Effector memory CD8-positive, alpha-beta T cell (primary cell): ENCODE measurements around the gene RHOBTB3.

Source experiments
- ATAC-seq: fragments of 150-1000 bp; cut with Tn5 transposase; replicated peaks from 2 replicates; pipeline ENCODE4 v1.10.0; 2021; ENCODE audit warnings: mild to moderate bottlenecking, moderate library complexity
- DNase-seq, 3 experiments: peaks; one replicate each; pipeline ENCODE4 v3.0.0; 2021
- H3K27ac Mint-ChIP-seq, 2 donors: one replicate each; pipeline ENCODE4 v1.8.0; 2022; ENCODE audit warnings: mild to moderate bottlenecking in 2 of 2, mixed read lengths in 2 of 2, moderate library complexity in 2 of 2
- H3K27me3 Mint-ChIP-seq, 2 donors: one replicate each; pipeline ENCODE4 v1.8.0; 2022; ENCODE audit warnings: mixed read lengths in 2 of 2
- H3K36me3 Mint-ChIP-seq: one replicate; pipeline ENCODE4 v1.8.0; 2022; ENCODE audit warnings: mild to moderate bottlenecking, moderate library complexity, mixed read lengths; ENCODE audit not compliant: insufficient read depth
- H3K4me1 Mint-ChIP-seq, 2 donors: one replicate each; pipeline ENCODE4 v1.8.0; 2022; ENCODE audit warnings: low read depth in 2 of 2, mixed read lengths in 2 of 2
- H3K4me3 Mint-ChIP-seq, 2 donors: one replicate each; pipeline ENCODE4 v1.8.0; 2022; ENCODE audit warnings: mild to moderate bottlenecking in 2 of 2, mixed read lengths in 2 of 2, moderate library complexity in 2 of 2
- H3K9me3 Mint-ChIP-seq, 2 donors: one replicate each; pipeline ENCODE4 v1.8.0; 2022; ENCODE audit warnings: mixed read lengths in 2 of 2

The RHOBTB3 gene

DNA sequence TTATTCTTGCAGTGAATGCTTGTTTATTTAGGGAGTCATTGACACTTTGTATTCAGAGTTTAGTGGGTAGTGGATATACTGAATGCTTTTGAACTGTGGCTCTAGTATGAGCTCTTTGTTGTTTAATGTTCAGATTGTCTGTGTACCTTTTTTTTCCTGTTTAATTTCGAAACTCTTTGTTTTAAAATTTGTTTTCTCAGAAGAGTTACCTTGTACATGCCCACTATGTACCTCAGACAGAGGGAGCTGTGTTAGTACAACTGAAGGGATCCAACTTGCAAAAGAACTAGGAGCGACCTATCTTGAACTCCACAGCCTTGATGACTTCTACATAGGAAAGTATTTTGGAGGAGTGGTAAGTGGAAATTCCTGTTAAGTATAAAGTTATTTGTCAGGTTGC, 17.0 kb downstream of the RHOBTB3 start:
- Mint-ChIP-seq H3K27ac (no peak overlapping the region), H3K27me3 (peaks cover 0 to 17% of the 10 kb centered on the region in 2 donors), H3K4me3 (no peak overlapping the region), H3K9me3 (no peaks in the 10 kb centered on the region), H3K36me3 (peaks cover 3% of the 10 kb centered on the region), H3K4me1 (no peaks in the 10 kb centered on the region)
- no peak for ATAC-seq
- DNase-seq = no peak

DNA sequence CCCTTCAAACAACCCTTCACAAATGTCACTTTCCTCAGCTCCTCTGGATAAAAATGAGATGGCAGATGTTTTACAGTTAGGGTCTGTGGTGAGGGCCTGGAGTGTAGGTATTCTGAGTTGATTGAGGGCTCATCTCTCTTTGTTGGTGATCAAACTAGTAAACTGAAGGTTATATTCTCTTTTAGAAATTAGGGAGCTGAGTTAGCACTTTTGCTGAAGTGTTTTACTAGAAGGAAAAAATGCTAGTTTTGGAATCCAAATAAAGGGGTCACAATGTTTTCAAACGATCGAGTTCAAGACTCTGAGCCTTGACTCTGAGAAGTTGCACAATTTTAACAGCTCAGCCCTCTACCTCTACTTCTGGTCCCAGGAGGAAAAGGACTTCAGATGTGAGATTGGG, 23.4 kb downstream of the RHOBTB3 start:
- Mint-ChIP-seq H3K27ac (no peak overlapping the region), H3K27me3 (no peaks in the 10 kb centered on the region), H3K9me3 (no peaks in the 10 kb centered on the region), H3K4me3 (no peak overlapping the region), H3K4me1 (peaks cover 13 to 15% of the 10 kb centered on the region in 2 donors), H3K36me3 (peaks cover 3% of the 10 kb centered on the region)
- DNase-seq = no peak
- ATAC-seq = no peak

DNA sequence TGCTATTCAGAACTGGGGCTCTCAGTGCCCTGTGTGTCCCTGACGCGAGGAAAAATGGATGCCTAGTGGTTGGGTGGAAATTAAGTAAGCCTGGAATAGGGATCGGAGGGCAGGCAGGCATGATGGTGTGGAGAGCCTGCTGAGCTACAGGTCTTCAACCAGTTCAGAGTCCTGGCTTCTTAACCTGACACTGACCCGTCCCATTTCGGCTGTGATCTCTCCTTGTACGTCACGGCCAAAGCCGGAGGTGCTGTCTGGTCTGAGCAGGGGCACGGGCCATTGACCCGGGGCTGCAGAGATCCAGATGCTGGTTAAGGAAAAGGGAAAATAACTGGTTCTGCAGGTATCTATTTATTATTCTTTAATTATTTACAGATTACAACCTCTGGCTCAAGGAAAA, 27.9 kb downstream of the RHOBTB3 start:
- H3K27me3 Mint-ChIP-seq = no peaks in the 10 kb centered on the region
- H3K9me3 Mint-ChIP-seq = no peaks in the 10 kb centered on the region
- H3K36me3 Mint-ChIP-seq = no peaks in the 10 kb centered on the region
- peak overlapping the region; percentile 40 to 84 for H3K4me3 Mint-ChIP-seq
- H3K4me1 Mint-ChIP-seq = peaks cover 23 to 30% of the 10 kb centered on the region in 2 donors
- DNase-seq (no peak), ATAC-seq (no peak)
- peak overlapping the region; percentile 87 to 91 for H3K27ac Mint-ChIP-seq

DNA sequence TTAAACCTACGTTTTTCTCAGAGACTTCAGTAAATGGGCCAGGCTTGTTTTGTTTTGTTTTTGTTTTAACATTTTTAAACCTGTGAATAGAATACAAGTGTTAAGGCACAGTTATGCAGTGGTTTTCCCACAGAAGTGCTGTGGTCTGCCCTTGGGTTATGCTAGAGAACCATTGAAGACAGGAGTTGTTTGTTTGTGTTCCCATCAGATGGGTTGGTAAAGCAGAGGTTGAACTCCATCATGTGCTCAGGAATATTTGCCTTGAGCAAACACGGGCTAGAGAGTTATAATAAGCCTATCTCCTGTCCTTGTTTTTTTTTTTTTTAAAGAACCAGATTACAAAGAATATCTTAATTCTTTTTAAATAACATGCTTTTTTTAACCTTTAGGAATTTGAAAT, 28.5 kb downstream of the RHOBTB3 start:
- Mint-ChIP-seq H3K36me3 (no peaks in the 10 kb centered on the region), H3K27me3 (no peaks in the 10 kb centered on the region), H3K4me3 (peak overlapping the region; percentile 70 to 84), H3K27ac (peak overlapping the region; percentile 87 to 91), H3K4me1 (peaks cover 23 to 30% of the 10 kb centered on the region in 2 donors), H3K9me3 (no peaks in the 10 kb centered on the region)
- ATAC-seq (peak; percentile 54), DNase-seq (no peak)

DNA sequence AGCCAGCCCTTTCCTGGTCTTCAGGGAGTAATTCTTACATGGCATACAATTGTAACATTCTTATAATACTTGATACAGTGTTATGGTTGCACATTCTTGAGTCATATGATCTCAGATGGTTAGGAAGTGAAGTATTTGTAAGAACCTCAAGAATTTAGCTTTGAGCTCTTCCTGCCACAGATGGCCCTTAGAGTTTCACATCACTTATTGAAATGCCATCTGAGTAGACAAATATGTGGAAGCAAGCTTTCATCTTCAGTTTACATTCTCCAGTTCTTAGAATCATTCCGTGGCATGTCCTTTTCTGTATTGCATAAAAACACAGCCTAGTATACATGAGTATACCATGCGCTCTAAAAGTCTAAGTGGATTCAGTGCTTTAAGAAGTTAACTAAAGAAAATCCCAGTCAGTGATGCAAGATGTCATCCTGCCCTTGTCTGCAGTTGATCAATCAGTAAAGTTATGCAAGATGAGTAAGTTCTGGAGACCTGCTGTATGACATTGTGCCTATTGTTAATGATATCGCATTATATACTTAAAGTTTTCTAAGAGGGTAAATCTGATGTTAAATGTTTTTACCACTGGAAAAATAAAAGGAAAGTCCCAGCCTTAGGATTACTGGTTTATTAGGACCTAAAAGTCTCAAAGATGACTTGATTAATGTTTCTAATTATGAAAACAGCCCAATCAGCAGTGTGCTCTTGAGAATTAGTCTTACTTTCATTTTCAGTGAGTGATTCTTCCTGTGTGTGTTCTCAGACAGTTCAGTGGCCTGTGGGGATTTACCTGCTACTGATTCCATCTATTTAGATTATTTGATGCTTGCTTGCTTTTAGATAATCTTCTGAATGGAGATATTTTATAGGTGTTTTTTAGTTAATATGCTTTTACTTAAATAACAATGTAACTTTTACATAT, 29.4 kb downstream of the RHOBTB3 start:
- no peaks in the 10 kb centered on the region for H3K36me3 Mint-ChIP-seq
- H3K27me3 Mint-ChIP-seq = peaks cover 0 to 4% of the 10 kb centered on the region in 2 donors
- peak; percentile 78 for ATAC-seq
- peak overlapping the region; percentile 87 to 91 for H3K27ac Mint-ChIP-seq
- H3K9me3 Mint-ChIP-seq = no peaks in the 10 kb centered on the region
- peaks cover 23 to 30% of the 10 kb centered on the region in 2 donors for H3K4me1 Mint-ChIP-seq
- DNase-seq = no peak
- peak overlapping the region; percentile 70 to 84 for H3K4me3 Mint-ChIP-seq

DNA sequence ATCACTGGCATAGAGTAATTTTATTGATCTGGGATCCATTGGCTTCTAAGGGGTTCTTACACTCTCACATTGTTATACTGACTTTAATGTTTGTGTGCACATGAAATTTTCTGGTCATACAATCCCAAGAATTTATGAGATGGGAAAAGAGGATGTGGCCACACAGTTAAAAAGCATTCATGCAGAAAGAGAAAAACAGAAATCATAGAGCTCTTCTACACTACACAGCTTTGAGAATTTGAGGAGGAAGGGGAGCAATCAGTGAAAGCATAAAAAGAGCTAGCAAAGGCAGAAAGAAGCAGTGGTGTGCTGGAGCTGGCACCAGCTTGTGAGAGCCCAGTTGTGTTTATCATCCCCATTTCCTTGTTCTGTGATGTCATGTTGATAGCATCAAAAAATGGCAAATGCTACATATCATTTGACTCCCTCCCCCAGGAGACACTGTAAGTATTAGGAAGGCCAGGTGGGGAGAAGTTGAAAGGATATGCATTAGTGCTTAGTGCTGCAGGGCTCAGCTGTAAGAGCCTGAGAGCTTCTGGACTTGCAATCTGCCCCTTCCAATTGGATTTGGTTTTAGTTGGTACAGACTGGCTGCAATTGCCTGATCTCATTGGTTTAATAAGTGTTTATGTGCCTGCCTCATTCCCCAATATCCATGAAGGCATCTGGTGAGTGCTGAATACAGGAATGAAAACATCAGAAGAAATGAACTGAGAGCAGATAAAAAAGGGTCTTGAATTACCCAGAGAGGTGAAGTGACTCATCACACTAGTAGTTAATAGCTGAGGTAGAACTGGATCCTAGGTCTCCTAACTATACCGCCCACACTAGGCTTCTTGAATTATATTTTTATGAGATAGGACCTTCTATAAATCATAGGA, 30.9 kb downstream of the RHOBTB3 start:
- Mint-ChIP-seq H3K4me1 (peaks cover 23 to 30% of the 10 kb centered on the region in 2 donors), H3K4me3 (no peak overlapping the region), H3K9me3 (no peaks in the 10 kb centered on the region), H3K36me3 (no peaks in the 10 kb centered on the region), H3K27ac (peak overlapping the region in 1 of 2 donors; percentile 91), H3K27me3 (peaks cover 0 to 8% of the 10 kb centered on the region in 2 donors)
- ATAC-seq (no peak), DNase-seq (no peak)

DNA sequence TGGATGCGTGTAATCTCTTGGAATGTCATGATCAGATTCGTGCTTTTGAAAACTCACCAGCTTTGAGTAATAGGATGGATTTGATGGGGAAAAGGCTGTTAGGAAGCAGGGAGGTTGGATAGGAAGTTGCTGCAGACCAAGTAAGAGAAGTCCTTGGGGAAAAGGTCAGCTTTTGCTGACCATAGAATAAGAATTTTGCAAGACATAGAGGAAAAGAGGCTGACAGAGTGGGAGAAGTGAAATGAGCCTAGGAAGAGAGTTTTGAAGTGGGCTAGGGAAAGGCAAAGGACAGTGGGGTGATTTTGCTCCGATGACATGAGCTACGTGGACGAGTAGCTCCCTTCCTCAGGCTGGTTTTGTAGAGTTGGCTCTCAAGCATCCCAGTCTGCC, 31.5 kb downstream of the RHOBTB3 start:
- H3K4me1 Mint-ChIP-seq = peaks cover 23 to 30% of the 10 kb centered on the region in 2 donors
- H3K27me3 Mint-ChIP-seq = peaks cover 0 to 8% of the 10 kb centered on the region in 2 donors
- ATAC-seq (no peak), DNase-seq (no peak)
- H3K36me3 Mint-ChIP-seq = no peaks in the 10 kb centered on the region
- no peak overlapping the region for H3K27ac Mint-ChIP-seq
- no peak overlapping the region for H3K4me3 Mint-ChIP-seq
- H3K9me3 Mint-ChIP-seq = no peaks in the 10 kb centered on the region

DNA sequence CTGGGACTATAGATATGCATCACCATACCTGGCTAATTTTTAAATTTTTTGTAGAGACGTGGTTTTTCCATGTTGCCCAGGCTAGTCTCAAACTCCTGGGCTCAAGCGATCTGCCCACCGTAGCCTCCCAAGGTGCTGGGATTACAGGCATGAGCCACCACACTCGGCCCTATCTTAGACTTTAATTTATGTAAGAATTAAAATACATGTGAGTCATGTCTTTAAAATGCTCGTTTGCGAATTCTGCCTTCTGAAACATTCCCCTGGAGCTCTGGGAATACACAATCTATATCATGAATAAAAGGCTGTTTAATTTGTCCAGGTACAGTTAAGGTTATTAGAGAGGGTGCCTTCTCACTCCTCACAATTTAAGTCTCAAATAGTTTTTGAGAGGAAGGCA, 32.8 kb downstream of the RHOBTB3 start:
- DNase-seq (no peak), ATAC-seq (no peak)
- no peak overlapping the region for H3K4me3 Mint-ChIP-seq
- H3K27me3 Mint-ChIP-seq = peaks cover 0 to 8% of the 10 kb centered on the region in 2 donors
- no peaks in the 10 kb centered on the region for H3K9me3 Mint-ChIP-seq
- H3K4me1 Mint-ChIP-seq = peaks cover 13 to 22% of the 10 kb centered on the region in 2 donors
- peaks cover 3% of the 10 kb centered on the region for H3K36me3 Mint-ChIP-seq
- no peak overlapping the region for H3K27ac Mint-ChIP-seq

DNA sequence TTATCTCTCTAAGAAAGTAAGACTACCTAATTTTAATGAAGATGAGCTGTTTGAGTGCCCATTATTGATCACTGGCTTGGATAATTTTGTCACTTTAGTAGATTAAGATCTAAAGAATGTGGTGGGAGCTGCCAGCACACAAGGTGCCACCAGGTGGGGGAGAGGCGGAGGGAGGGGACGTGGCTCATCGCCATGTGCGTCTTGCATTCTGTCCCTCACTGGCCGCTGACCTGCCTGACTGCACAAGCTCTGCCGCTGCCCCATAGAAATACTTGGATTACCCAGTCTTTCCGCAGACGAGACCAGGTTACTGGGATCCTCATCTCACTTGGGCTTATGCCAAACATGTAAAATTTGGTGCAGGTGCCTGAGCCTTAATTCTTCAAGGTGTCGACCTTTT, 37.6 kb downstream of the RHOBTB3 start:
- Mint-ChIP-seq H3K27ac (no peak overlapping the region), H3K4me1 (peaks cover 4 to 6% of the 10 kb centered on the region in 2 donors), H3K36me3 (peaks cover 3% of the 10 kb centered on the region), H3K4me3 (no peak overlapping the region), H3K27me3 (peaks cover 0 to 8% of the 10 kb centered on the region in 2 donors), H3K9me3 (no peaks in the 10 kb centered on the region)
- no peak for DNase-seq
- ATAC-seq = no peak

DNA sequence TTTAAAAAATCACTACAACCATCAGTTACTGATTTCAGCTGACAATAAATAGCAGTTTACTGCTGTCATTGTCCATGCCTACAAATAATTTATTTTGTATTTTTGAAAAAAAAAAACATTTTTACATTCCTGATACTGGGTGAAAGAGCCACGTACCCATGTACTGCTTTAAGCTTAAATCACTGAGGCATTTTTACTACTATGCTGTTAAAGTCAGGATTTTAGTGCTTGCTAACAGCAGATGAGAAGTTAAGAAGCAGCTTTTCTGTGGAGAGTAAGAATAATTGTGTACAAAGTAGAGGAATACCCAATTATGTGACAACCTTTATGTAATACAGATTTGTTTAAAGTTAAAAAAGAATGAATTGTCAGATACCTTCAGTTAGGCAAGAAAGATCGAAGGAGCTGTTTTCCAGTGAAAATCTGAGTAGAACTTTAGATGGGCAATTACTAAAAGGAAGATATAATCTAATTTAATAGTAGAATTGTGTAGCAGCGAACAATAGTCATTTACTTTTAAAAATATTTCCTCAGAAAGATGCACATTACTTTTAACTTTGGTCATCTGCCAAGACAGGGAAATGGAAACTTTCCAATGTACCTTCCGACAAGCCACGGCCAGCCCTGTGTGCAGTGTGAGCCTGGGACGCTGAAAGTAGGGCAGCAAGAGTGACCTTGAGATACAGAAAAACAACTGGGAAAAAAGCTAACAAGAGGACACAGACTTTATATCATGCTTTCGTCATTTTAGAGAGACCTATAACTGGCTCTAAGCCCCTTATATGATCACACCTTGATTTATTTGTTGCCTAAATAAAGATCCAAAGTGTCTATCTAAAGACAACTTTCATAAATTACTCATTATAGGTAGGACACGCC, 39.9 kb downstream of the RHOBTB3 start:
- ATAC-seq (no peak), DNase-seq (no peak)
- Mint-ChIP-seq H3K9me3 (no peaks in the 10 kb centered on the region), H3K4me3 (no peak overlapping the region), H3K27me3 (no peaks in the 10 kb centered on the region), H3K4me1 (peaks cover 4 to 8% of the 10 kb centered on the region in 2 donors), H3K27ac (no peak overlapping the region), H3K36me3 (peaks cover 3% of the 10 kb centered on the region)

DNA sequence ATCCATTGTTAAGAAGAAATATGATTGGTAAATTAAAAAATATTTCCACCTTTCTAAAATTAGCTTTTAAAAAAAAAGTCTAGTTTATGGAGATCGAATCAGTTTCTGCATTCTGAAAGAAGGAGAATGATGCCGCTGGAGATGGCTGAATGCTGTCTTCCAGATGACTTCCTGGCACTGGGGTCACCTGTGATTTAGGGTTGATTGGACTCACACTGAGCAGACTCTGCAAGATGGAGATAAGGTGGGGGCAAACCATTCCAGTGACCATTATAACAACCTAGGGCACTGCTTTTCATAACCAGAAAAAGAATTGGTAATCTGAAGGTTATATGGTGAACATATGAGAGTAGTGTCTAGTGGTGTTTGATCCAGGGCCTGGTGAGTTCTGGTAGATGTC, 40.8 kb downstream of the RHOBTB3 start:
- peaks cover 3% of the 10 kb centered on the region for H3K36me3 Mint-ChIP-seq
- no peak for ATAC-seq

DNA sequence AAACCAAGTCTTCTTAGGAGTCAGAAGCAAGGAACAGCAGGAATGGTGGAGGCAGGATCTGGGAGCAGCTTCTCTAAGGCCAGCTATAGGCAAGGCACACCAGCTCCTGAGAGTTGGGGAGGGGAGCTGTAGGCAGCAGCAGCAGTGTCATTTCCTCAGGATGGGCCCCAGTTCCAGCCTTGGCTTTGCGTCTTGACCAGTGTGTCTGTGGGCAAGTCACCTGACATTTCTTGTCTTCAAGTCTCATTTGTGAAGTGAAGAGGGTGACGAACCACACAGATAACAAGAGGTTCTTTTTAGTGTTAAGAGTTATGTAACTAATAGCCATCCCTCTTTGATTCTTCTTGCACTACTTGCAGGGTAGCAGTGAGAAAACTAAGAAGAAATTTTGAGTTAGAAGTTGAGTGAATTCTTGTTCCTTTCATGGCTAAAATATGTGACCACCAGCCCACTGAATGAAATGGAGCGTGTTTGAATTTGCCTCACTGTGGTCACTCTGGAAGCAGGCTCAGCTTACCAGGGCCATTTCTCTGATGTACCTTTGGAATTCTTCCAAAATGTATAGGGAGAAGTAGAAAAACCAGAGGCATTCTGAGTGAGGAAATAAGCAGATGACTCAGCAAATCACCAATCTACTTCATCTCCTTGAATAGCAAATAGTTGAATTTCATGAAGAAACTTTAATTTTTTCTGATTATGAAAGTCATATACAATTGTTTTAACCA, 42.4 kb downstream of the RHOBTB3 start:
- Mint-ChIP-seq H3K27ac (peak overlapping the region in 1 of 2 donors; percentile 70), H3K4me1 (peaks cover 4 to 8% of the 10 kb centered on the region in 2 donors), H3K36me3 (peaks cover 3% of the 10 kb centered on the region), H3K9me3 (no peaks in the 10 kb centered on the region), H3K4me3 (no peak overlapping the region), H3K27me3 (no peaks in the 10 kb centered on the region)
- ATAC-seq (peak; percentile 67), DNase-seq (no peak)

More for the DNA sequence above, 40.8 kb downstream of the RHOBTB3 start:
- no peak overlapping the region for H3K4me3 Mint-ChIP-seq
- no peak for DNase-seq
- no peaks in the 10 kb centered on the region for H3K9me3 Mint-ChIP-seq
- peaks cover 4 to 8% of the 10 kb centered on the region in 2 donors for H3K4me1 Mint-ChIP-seq
- H3K27ac Mint-ChIP-seq = peak overlapping the region in 1 of 2 donors; percentile 53
- no peaks in the 10 kb centered on the region for H3K27me3 Mint-ChIP-seq
